ELF-1 (cell line): Measurements from ENCODE around the gene PIM3.
A peak's percentile ranks its signal among the peaks of the same experiment; 100 is the strongest.
"Not testable (repeated sequence)": the region's sequence is repeated elsewhere in the genome, so short reads cannot be mapped to it uniquely, and the experiment has no call there.

Experiments used
- DNase-seq: peaks from one replicate; pipeline ENCODE4 v3.0.0-alpha.2; 2016; ENCODE audit warnings: low read depth, low spot score

Gene PIM3

GRCh38 chr22:49943405-49943765 is 17.2 kb upstream of the PIM3 start:
- no peak for DNase-seq

DNA sequence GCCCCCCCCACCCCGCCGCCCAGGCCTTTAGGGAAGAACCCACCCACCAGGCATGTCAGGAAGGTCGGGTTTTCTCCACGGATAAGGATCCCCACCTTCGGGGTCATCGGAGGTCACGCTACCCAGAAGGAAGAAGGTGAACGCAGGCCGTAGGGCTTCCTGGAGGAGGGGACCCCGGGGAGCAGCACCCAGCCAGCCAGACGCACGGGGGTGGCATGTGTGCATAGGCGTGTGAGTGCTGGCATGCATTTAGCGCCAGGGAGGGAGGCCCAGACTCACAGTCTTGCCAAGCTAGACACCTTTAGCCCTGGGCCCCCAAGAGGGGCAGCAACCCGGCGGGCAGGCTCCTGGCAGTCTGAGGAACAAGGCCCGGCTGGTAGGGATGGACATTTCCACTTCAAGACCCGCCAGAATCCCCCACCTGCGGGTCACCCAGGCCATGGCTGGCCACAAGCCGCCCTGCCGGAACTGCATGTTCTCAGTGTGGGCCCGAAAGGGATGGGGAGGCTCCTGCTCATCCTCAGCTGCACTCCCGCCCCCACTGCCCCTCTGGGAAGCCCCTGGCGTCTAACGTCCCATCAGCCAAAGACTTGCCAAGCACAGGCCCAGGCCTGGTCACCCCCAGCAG is 16.7 kb upstream of the PIM3 start:
- no peak for DNase-seq

- DNase-seq, result no peak
Measured at GRCh38 chr22:49944399-49944891, 16.1 kb upstream of the PIM3 start.

DNA sequence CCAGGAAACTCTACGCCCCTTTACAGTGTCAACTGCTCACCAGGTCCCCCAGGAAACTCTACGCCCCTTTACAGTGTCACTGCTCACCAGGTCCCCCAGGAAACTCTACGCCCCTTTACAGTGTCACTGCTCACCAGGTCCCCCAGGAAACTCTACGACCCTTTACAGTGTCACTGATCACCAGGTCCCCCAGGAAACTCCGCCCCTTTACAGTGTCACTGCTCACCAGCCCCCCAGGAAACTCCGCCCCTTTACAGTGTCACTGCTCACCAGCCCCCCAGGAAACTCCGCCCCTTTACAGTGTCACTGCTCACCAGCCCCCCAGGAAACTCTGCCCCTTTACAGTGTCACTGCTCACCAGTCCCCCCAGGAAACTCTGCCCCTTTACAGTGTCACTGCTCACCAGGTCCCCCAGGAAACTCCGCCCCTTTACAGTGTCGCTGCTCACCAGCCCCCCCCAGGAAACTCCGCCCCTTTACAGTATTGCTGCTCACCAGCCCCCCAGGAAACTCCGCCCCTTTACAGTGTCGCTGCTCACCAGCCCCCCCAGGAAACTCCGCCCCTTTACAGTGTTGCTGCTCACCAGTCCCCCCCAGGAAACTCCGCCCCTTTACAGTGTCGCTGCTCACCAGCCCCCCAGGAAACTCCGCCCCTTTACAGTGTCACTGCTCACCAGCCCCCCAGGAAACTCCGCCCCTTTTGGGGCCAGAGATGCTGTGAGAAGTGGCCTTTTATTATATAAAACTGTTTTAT is 15.4 kb upstream of the PIM3 start:
- not testable (repeated sequence) for DNase-seq

- peak; percentile 89 for DNase-seq
Measured at GRCh38 chr22:49946612-49947295, 13.8 kb upstream of the PIM3 start.

- DNase-seq, result no peak
Measured at GRCh38 chr22:49947296-49947622, 13.3 kb upstream of the PIM3 start.

GRCh38 chr22:49948116-49948957 is 12.2 kb upstream of the PIM3 start:
- no peak for DNase-seq

DNA sequence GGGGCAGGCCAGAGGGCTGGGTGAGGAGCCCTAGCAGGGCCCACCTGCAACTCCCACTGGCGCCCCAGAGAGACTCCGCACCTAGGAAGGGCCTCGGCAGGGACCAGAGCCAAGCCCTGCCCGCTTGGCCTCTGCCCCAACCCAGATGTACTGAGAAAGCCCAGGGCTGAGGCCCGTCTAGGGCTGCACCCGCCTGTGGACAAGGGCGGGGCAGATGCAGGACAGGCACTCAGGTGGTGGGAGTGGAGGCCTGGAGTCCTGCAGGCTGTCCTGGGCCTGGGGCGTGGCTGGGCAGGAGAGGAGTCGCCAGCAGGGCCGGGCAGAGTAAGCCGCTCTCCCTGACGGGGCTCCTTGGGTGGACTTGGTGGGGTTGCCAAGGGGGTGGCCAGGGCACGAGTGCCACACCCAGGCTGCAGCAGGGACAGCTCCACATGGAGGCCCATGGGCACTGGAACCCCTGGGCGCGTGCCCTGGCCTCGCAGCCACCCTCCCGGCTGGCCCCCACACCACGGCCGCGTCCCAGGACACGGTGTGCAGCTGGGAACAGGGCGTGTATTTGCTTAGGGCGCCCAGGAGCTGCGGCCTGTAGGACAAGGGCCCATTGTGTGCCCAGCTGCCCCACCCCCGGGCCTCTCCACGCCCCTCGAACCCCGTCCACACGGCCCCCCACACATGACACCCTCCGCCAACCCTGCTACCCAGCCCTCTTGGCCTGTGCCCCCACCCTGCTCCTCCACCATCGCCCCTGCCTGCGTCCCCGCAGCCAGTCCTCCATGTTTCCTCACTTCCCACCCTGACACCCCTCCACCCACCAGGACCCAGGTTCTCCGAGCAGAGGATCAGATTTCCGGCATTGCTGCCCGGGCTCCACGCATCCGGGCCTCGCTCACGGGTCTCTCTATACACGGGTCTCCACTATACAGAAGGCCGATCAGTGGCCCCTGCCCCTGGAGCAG is 11.3 kb upstream of the PIM3 start:
- DNase-seq, result no peak

GRCh38 chr22:49949914-49950292 is 10.7 kb upstream of the PIM3 start:
- no peak for DNase-seq

- DNase-seq, result no peak
Measured at GRCh38 chr22:49950396-49950994, 10.1 kb upstream of the PIM3 start.

DNA sequence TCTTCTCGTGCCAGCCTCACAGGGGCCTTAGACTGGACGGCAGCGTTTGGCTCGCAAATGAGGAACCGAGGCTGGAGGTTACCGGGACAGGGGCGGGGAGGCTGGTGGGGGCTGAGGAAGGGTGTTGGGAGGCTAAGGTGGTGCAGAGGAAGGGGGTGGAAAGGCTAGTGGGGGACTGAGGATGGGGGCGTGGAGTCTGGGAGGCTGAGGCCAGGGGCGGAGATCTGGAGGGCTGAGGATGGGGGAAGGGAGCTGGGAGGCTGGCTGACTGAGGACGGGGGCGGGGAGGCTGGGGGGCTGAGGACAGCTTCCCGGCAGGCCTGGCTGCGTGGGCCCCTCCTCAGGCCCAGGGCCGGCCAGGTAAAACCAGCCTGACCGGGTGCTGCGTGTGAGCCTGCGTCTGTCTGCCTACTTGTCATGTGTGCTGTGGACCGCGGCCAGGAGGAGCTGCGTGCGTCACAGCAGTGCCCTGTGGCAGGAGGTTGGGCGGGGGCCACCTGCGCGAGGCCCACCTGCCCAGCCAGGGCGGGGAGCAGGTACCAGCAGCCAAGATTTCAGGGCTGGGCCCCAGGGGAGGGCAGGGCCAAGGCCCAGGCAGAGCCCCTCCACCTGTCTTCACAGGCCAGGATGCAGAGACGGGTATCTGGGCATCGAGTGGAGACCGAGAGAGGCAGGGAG is 9.4 kb upstream of the PIM3 start:
- DNase-seq, result peak; percentile 63

DNA sequence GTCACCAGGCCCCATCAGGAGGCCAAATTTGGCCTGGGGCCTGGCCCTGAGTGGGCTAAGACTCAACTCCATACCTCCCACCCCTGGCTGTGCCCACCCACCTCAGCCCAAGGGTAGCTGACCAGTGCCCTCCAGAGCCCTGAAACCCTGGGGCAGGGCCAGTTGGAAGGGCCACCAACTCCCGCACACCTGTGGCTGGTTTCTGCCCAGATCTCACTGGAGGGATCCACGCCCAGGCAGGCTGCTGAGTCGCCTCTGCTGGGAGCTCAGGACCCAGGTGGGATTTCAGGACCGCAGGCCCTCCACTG is 8.9 kb upstream of the PIM3 start:
- no peak for DNase-seq

- peak; percentile 67 for DNase-seq
Measured at GRCh38 chr22:49951986-49952896, 8.3 kb upstream of the PIM3 start.

DNA sequence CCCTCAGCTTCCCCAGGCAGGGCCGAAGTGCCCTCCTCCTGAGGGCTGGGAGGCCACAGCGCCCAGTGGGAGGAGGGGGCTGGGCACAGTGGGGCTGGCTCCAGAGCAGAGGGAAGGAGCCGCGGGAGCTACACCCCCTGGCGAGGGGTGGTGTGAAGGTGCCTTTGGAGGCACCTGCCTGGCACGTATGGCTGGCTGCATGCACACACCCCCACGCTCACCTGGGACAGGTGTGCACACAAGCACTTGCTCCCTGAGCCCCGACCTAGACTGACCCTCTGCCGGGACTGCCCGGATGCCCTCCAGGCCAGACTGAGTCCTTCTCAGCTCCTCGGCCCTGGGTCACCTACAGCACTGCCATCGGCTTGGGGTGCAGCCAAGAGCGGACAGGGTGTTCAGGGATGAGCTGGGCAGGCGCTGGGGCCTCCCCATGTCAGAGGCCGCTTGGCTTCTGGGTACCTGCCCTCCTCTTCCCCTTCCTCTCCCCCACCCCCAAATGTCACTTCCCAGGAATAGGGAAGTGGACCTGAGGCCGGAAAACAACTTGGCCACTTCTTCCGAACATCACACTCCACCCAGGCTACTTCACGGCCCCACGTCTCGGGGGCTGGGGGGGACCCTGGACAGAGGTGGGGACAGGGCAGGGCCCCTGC is 7.4 kb upstream of the PIM3 start:
- DNase-seq, result no peak

- DNase-seq, result no peak
Measured at GRCh38 chr22:49953680-49954344, 6.8 kb upstream of the PIM3 start.

DNA sequence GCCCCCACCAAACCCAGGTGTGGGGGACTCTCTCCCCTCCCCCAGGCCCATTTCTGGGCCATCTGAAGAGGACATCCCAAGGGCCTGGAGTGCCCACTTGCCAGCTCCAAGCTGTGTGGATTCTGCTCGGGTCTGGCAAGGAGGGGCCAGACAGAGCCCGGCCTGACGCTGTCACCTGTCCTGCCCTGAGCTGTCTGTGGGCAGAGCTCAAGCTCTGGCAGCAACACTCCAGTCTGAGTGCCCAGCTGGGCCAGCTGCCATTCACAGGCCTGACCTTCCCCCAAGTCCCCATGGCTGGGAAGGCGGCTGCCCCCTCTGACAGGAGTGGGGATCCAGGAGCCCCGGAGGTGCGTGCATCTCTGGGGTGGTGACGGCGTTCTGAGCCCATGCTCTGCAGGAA is 6.2 kb upstream of the PIM3 start:
- no peak for DNase-seq

GRCh38 chr22:49954991-49955580 is 5.5 kb upstream of the PIM3 start:
- DNase-seq, result no peak
